ENCODE results near the gene HOXB5.

HOXB5 gene

GRCh38 chr17:48639982-48640857 lies 46.6 kb upstream of the HOXB5 start:
- Histone ChIP-seq H3K27ac (no peak overlapping the region), H3K27me3 (peaks cover 0 to 97% of the 10 kb centered on the region in 2 donors), H3K36me3 (no peaks in the 10 kb centered on the region), H3K4me3 (no peak overlapping the region), H3K9me3 (no peaks in the 10 kb centered on the region), H3K4me1 (peaks cover 0 to 8% (median 2%) of the 10 kb centered on the region in 4 donors)
- DNase-seq = no peak
- intact Hi-C loops (cut with DNase I; ENCODE audit: low total_unique reads) = no loop called here
- TF ChIP-seq CTCF (IDR thresholded peaks at IDR 0.05) = no peak

- no peak for DNase-seq
- Histone ChIP-seq H3K27ac (no peak overlapping the region), H3K4me1 (peaks cover 0 to 8% (median 2%) of the 10 kb centered on the region in 4 donors), H3K27me3 (peaks cover 0 to 97% of the 10 kb centered on the region in 2 donors), H3K36me3 (no peaks in the 10 kb centered on the region), H3K9me3 (no peaks in the 10 kb centered on the region), H3K4me3 (no peak overlapping the region)
- no peak for TF ChIP-seq CTCF (IDR thresholded peaks at IDR 0.05)
- intact Hi-C loops (cut with DNase I; ENCODE audit: low total_unique reads) = no loop called here
Observed at GRCh38 chr17:48639136-48639535, 45.6 kb upstream of the HOXB5 start.

- no peak for TF ChIP-seq CTCF (IDR thresholded peaks at IDR 0.05)
- Histone ChIP-seq H3K27me3 (peaks cover 0 to 97% of the 10 kb centered on the region in 2 donors), H3K4me1 (peaks cover 0 to 16% (median 4%) of the 10 kb centered on the region in 4 donors), H3K36me3 (no peaks in the 10 kb centered on the region), H3K9me3 (no peaks in the 10 kb centered on the region), H3K27ac (no peak overlapping the region), H3K4me3 (no peak overlapping the region)
- intact Hi-C loops (cut with DNase I; ENCODE audit: low total_unique reads) = no loop called here
- DNase-seq = no peak
Observed at GRCh38 chr17:48637323-48638260, 44.0 kb upstream of the HOXB5 start.

GRCh38 chr17:48636177-48637018 lies 42.8 kb upstream of the HOXB5 start:
- H3K27ac ChIP-seq = no peak overlapping the region
- H3K4me1 ChIP-seq = peaks cover 0 to 16% (median 4%) of the 10 kb centered on the region in 4 donors
- DNase-seq = peak in 1 of 2 donors; percentile 52
- H3K9me3 ChIP-seq = no peaks in the 10 kb centered on the region
- no peaks in the 10 kb centered on the region for H3K36me3 ChIP-seq
- intact Hi-C loops (cut with DNase I; ENCODE audit: low total_unique reads) = no loop called here
- H3K4me3 ChIP-seq = no peak overlapping the region
- H3K27me3 ChIP-seq = peaks cover 0 to 97% of the 10 kb centered on the region in 2 donors
- TF ChIP-seq CTCF (IDR thresholded peaks at IDR 0.05) = peak in 1 of 2 experiments; percentile 17
